Measurements from ENCODE around the gene CHST5. TPM values are rescaled to one million over a fixed set of nuclear protein-coding genes. Genes with fewer than 3 reads are reported as not detected.
"Not testable (repeated sequence)": the region's sequence is repeated elsewhere in the genome, so short reads cannot be mapped to it uniquely, and the experiment has no call there.

CHST5 gene
- total RNA-seq, 1 donor from 2014 or later = not detected

DNA sequence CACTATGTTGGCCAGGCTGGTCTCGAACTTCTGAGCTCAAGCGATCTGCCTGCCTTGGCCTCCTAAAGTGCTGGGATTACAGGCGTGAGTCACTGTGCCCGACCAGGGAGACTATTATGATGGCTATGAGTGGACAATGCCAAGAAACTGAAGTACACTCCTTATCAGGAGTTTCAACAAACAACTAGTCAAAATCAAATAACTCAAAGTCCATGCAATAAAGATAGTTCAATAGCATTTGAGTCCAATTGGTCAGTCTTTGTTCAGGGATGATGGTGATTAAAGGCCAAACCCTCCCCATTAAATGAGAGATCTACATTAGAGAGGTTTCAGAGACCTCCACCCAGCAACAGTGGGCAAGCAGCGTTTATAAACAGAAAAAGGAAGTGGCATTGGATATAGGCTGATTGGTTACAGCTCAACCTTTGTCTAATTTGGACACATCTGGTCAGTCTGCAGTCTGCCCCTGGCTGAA is 8.0 kb downstream of the CHST5 start:
- TF ChIP-seq, protein P1, sequence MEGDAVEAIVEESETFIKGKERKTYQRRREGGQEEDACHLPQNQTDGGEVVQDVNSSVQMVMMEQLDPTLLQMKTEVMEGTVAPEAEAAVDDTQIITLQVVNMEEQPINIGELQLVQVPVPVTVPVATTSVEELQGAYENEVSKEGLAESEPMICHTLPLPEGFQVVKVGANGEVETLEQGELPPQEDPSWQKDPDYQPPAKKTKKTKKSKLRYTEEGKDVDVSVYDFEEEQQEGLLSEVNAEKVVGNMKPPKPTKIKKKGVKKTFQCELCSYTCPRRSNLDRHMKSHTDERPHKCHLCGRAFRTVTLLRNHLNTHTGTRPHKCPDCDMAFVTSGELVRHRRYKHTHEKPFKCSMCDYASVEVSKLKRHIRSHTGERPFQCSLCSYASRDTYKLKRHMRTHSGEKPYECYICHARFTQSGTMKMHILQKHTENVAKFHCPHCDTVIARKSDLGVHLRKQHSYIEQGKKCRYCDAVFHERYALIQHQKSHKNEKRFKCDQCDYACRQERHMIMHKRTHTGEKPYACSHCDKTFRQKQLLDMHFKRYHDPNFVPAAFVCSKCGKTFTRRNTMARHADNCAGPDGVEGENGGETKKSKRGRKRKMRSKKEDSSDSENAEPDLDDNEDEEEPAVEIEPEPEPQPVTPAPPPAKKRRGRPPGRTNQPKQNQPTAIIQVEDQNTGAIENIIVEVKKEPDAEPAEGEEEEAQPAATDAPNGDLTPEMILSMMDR (IDR thresholded peaks at IDR 0.05; ENCODE audit: insufficient read depth, low read length, poor library complexity, severe bottlenecking) = no peak
- H3K36me3 ChIP-seq (ENCODE audit: control insufficient read depth, insufficient read depth, low read length) = no peaks in the 10 kb centered on the region
- no peak overlapping the region for H3K4me3 ChIP-seq (ENCODE audit: low read depth, low read length)
- DNase-seq (ENCODE audit: low read depth) = no peak
- H3K27me3 ChIP-seq (ENCODE audit: control insufficient read depth, insufficient read depth, low read length) = no peaks in the 10 kb centered on the region

DNA sequence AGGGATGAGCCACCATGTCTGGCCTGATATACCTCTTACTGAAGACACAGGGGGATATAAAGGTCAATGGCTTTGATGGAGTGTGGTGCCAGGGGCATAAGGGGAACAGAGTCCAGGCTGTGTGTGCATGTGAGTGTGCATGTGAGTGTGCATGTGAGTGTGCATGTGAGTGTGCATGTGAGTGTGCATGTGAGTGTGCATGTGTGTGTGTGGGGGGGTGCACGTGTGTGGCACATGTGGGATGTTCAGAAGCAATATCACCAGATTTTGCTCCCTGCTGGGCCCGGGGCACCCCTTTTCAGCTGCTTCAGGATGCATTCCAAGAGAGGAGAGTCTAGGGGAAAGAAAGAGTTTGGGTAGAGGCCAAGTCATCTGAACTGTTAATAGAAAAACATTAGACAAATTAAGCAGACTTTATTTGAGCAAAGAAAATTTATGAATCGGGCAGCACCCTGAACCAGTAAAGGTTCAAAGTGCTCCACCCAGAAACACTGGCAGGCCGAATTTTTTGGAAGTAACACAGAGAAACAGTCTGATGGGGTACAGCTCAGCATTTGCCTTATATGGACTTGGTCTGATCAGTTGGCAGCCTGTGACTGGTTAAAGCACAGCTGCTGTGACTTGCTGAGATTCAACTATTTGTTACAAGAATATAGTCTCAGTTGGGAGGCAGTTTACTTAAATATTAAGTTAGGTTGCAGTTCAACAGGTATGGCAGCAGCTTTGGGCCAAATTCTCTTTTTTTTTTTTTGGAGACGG is 9.7 kb downstream of the CHST5 start:
- H3K4me3 ChIP-seq (ENCODE audit: low read depth, low read length) = no peak overlapping the region
- TF ChIP-seq, protein P1 (IDR thresholded peaks at IDR 0.05; ENCODE audit: insufficient read depth, low read length, poor library complexity, severe bottlenecking) = no peak

DNA sequence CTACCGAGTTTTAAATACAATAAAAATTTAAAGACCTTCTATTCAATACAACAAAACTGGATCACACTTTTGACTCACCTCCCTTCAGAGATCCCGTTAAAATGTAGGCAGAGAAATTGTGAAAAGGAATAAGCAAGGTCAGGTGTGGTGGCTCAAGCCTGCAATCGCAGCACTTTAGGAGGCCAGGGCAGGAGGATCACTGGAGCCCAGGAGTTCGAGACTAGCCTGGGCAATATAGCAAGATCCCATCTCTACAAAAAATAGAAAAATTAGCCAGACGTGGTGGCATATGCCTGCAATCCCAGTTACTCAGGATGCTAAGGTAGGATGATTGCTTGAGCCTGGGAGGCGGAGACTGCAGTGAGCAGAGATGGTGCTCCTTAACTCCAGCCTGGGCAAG is 16.7 kb downstream of the CHST5 start:
- no peak for DNase-seq (ENCODE audit: low read depth)
- TF ChIP-seq, protein P1 (IDR thresholded peaks at IDR 0.05; ENCODE audit: insufficient read depth, low read length, poor library complexity, severe bottlenecking) = no peak
- H3K36me3 ChIP-seq (ENCODE audit: control insufficient read depth, insufficient read depth, low read length) = no peaks in the 10 kb centered on the region
- H3K27me3 ChIP-seq (ENCODE audit: control insufficient read depth, insufficient read depth, low read length) = no peaks in the 10 kb centered on the region
- no peak overlapping the region for H3K4me3 ChIP-seq (ENCODE audit: low read depth, low read length)

More for the DNA sequence above, 9.7 kb downstream of the CHST5 start:
- DNase-seq (ENCODE audit: low read depth) = no peak
- no peaks in the 10 kb centered on the region for H3K27me3 ChIP-seq (ENCODE audit: control insufficient read depth, insufficient read depth, low read length)
- H3K36me3 ChIP-seq (ENCODE audit: control insufficient read depth, insufficient read depth, low read length) = no peaks in the 10 kb centered on the region

DNA sequence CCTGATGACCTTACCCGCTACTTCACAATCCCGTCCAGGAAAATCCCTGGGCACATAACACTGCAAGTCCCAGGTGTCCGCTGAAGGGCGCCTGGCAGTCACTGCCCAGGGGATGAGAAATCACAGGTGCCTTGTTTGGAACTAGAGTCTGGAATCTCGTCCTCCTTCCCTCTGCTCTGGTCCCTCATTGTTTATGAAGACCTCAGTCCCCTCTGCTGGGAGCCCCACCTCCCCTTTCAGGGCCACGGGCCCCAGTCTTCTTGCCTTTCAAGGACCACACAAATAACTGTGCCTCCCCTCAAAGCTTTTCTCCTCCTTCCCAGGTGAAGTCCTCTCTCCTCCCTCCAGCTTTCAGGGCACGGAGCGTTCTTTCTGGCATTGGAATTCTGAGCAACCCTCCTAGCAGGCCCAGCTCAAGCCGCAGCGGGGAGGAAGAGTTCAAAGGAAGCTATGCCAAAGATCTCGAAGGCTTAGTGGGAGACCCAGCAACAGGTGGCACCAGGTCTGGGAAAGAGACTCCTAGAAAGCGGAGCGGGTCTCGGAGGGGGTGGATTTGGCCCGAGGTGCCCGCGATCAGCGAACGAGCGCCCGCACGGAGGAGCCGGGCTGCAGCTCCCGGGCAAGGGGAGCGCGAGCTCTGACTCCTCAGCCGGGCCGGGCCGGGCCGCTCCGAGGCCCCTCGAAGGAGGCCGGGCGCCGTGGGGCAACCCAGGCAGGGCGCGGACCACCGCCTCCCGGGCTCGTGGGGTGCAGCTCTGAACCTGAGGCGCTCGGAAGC is 19.5 kb downstream of the CHST5 start:
- H3K36me3 ChIP-seq (ENCODE audit: control insufficient read depth, insufficient read depth, low read length); H3K27me3 ChIP-seq (ENCODE audit: control insufficient read depth, insufficient read depth, low read length); DNase-seq (ENCODE audit: low read depth): not testable (repeated sequence)
- peak overlapping the region; percentile 72 for H3K4me3 ChIP-seq (ENCODE audit: low read depth, low read length)

DNA sequence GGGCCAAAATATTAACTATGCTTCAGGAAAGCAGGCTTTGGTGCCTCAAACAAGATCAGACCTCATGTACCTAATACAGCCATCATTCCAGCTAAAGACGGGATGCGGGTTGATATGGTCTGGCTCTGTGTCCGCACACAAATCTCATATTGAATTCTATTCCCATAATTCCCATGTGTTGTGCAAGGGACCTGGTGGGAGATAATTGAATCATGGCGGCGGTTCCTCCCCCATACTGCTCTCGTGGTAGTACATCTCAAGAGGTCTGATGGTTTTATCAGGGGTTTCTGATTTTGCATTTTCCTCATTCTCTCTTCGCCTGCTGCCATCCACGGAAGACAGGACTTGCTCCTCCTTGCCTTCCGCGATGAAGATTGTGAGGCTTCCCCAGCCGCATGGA is 21.6 kb downstream of the CHST5 start:
- Histone ChIP-seq H3K4me3 (ENCODE audit: low read depth, low read length) (no peak overlapping the region), H3K36me3 (ENCODE audit: control insufficient read depth, insufficient read depth, low read length) (no peaks in the 10 kb centered on the region), H3K27me3 (ENCODE audit: control insufficient read depth, insufficient read depth, low read length) (no peaks in the 10 kb centered on the region)
- TF ChIP-seq, protein P1 (IDR thresholded peaks at IDR 0.05; ENCODE audit: insufficient read depth, low read length, poor library complexity, severe bottlenecking) = no peak
- DNase-seq (ENCODE audit: low read depth) = no peak

DNA sequence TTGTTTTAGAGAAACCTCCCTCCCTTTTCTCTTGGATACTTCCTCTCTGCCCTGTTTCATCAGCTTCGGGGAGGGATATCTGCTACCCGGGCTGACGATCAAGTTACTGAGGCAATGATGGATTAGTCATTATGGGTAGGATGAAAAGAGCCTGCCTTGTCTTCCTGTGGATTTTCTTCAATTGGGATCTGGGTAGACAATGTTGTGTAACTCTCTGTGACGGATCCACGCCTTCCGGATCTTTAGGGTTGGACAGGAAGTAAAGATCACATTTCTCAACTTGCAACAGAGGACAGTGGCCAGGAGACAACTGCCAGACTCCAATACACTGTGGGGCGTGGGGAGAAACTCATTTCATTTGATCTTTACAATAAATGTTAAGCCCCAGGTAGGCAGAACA is 29.3 kb downstream of the CHST5 start:
- TF ChIP-seq, protein P1 (IDR thresholded peaks at IDR 0.05; ENCODE audit: insufficient read depth, low read length, poor library complexity, severe bottlenecking) = no peak
- DNase-seq (ENCODE audit: low read depth) = peak; percentile 61
- H3K36me3 ChIP-seq (ENCODE audit: control insufficient read depth, insufficient read depth, low read length) = no peaks in the 10 kb centered on the region
- no peak overlapping the region for H3K4me3 ChIP-seq (ENCODE audit: low read depth, low read length)
- no peaks in the 10 kb centered on the region for H3K27me3 ChIP-seq (ENCODE audit: control insufficient read depth, insufficient read depth, low read length)

All from kidney epithelial cell (primary cell).